OCI-LY1 (cell line): ENCODE data around the gene ARHGAP8.

Experiments
- EZH2 ChIP-seq: fragments of 200-600 bp; sonication (generic), shearing (Covaris generic); IDR thresholded peaks from 2 replicates; pipeline ENCODE4 v1.8.0; 2017; ENCODE audit warnings: borderline replicate concordance, mixed run types, mild to moderate bottlenecking, antibody characterized with exemption, low read length, moderate library complexity, mixed read lengths
- TF ChIP-seq, protein P1 (sequence below): fragments of 200-600 bp; sonication (generic), shearing (Covaris generic); IDR thresholded peaks from 2 replicates; pipeline ENCODE4 v1.5.1; 2017; ENCODE audit warnings: mild to moderate bottlenecking, antibody characterized with exemption, low read length, moderate library complexity, mixed read lengths

- TF ChIP-seq, protein P1, sequence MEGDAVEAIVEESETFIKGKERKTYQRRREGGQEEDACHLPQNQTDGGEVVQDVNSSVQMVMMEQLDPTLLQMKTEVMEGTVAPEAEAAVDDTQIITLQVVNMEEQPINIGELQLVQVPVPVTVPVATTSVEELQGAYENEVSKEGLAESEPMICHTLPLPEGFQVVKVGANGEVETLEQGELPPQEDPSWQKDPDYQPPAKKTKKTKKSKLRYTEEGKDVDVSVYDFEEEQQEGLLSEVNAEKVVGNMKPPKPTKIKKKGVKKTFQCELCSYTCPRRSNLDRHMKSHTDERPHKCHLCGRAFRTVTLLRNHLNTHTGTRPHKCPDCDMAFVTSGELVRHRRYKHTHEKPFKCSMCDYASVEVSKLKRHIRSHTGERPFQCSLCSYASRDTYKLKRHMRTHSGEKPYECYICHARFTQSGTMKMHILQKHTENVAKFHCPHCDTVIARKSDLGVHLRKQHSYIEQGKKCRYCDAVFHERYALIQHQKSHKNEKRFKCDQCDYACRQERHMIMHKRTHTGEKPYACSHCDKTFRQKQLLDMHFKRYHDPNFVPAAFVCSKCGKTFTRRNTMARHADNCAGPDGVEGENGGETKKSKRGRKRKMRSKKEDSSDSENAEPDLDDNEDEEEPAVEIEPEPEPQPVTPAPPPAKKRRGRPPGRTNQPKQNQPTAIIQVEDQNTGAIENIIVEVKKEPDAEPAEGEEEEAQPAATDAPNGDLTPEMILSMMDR, result no peak
- no peak for TF ChIP-seq EZH2
Observed at GRCh38 chr22:44748524-44748923, 3.9 kb upstream of the ARHGAP8 start.
